ENCODE measurements around the gene CDK17.

DNA sequence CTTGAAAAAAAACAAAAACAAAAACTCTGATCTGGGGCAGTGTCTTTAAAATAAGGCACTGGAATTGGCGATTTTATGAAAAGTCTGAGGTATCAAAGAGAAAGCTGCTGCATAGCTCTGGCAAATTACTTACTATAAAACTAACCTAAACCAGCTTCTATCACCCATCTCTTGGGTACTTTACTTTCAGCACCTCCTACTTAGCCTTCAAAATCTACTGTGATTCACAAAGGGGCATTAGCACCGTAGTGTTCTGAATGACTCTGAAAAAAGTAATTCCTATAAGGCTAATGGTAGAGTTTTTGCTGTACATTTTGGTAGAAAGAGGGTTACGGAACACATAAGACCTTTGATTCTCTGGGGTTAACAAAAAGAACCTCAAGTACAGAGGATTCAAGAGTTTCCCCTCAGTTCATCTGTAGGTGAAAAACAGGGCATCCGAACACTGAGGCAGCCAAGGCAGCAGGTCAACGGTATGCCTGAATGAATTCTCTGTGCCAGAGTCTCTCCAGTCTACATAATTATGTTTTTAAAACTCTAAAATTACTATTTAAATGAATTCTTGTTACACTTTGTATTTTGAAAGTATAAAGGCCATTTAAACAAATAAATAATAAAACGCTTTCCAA, 104.6 kb downstream of the CDK17 start:
- TF ChIP-seq EZH2 (IDR thresholded peaks at IDR 0.05; ENCODE audit: insufficient read depth, poor library complexity, severe bottlenecking), result no peak
- no peak for TF ChIP-seq EZH2phosphoT487 (IDR thresholded peaks at IDR 0.05; ENCODE audit: insufficient read depth, low read depth)
